Activated CD4-positive, alpha-beta T cell treated with anti-CD3 and anti-CD28 coated beads, Interleukin-2, amount 50 U/mL, for 4 hours (primary cell): ENCODE results near the gene PRKN.
"Not testable (repeated sequence)": the region's sequence is repeated elsewhere in the genome, so short reads cannot be mapped to it uniquely, and the experiment has no call there.

Experiments
- DNase-seq, 2 experiments: peaks; one replicate each; pipeline ENCODE4 v3.0.0-alpha.2; 2020

Gene PRKN

GRCh38 chr6:162710419-162710818, 17.1 kb downstream of the PRKN start:
- DNase-seq = no peak

GRCh38 chr6:162709431-162709830, 18.1 kb downstream of the PRKN start:
- DNase-seq = no peak

GRCh38 chr6:162708971-162709370, 18.6 kb downstream of the PRKN start:
- DNase-seq = no peak

GRCh38 chr6:162706232-162706631, 21.3 kb downstream of the PRKN start:
- no peak for DNase-seq

- no peak for DNase-seq
Observed at GRCh38 chr6:162705736-162706135, 21.8 kb downstream of the PRKN start.

- DNase-seq = no peak
Observed at GRCh38 chr6:162704001-162704400, 23.6 kb downstream of the PRKN start.

- DNase-seq = no peak
Observed at GRCh38 chr6:162702446-162702845, 25.1 kb downstream of the PRKN start.

- no peak for DNase-seq
Observed at GRCh38 chr6:162701551-162701950, 26.0 kb downstream of the PRKN start.

- DNase-seq = no peak
Observed at GRCh38 chr6:162700966-162701365, 26.6 kb downstream of the PRKN start.

- DNase-seq = no peak
Observed at GRCh38 chr6:162699961-162700360, 27.6 kb downstream of the PRKN start.

- no peak for DNase-seq
Observed at GRCh38 chr6:162698440-162698839, 29.1 kb downstream of the PRKN start.

GRCh38 chr6:162697872-162698403, 29.6 kb downstream of the PRKN start:
- DNase-seq = no peak

- DNase-seq = no peak
Observed at GRCh38 chr6:162690158-162690557, 37.4 kb downstream of the PRKN start.

- DNase-seq = no peak
Observed at GRCh38 chr6:162688751-162689345, 38.7 kb downstream of the PRKN start.

GRCh38 chr6:162685586-162685985, 42.0 kb downstream of the PRKN start:
- DNase-seq = no peak

GRCh38 chr6:162684961-162685360, 42.6 kb downstream of the PRKN start:
- no peak for DNase-seq

GRCh38 chr6:162684052-162684451, 43.5 kb downstream of the PRKN start:
- no peak for DNase-seq

GRCh38 chr6:162683135-162683534, 44.4 kb downstream of the PRKN start:
- DNase-seq = no peak

GRCh38 chr6:162681447-162681846, 46.1 kb downstream of the PRKN start:
- DNase-seq = no peak

- DNase-seq = no peak
Observed at GRCh38 chr6:162680871-162681270, 46.7 kb downstream of the PRKN start.

- DNase-seq = no peak
Observed at GRCh38 chr6:162680367-162680766, 47.2 kb downstream of the PRKN start.

GRCh38 chr6:162679681-162680080, 47.9 kb downstream of the PRKN start:
- no peak for DNase-seq

GRCh38 chr6:162678896-162679295, 48.7 kb downstream of the PRKN start:
- DNase-seq = not testable (repeated sequence)

- DNase-seq = no peak
Observed at GRCh38 chr6:162675503-162675902, 52.1 kb downstream of the PRKN start.

- no peak for DNase-seq
Observed at GRCh38 chr6:162674452-162674851, 53.1 kb downstream of the PRKN start.
